Stimulated activated CD8-positive, alpha-beta memory T cell treated with anti-CD3 and anti-CD28 coated beads, Interleukin-12 subunit alpha, Interleukin-12 subunit beta, amount 100 ng/mL, for 1 hour (primary cell): ENCODE measurements around the gene CNEP1R1.

Source experiments
- DNase-seq: peaks from one replicate; pipeline ENCODE4 v3.0.0-alpha.2; 2020; ENCODE audit warnings: low read depth

The CNEP1R1 gene

GRCh38 chr16:50017553-50017952, 7.5 kb upstream of the CNEP1R1 start:
- DNase-seq: no peak

DNA sequence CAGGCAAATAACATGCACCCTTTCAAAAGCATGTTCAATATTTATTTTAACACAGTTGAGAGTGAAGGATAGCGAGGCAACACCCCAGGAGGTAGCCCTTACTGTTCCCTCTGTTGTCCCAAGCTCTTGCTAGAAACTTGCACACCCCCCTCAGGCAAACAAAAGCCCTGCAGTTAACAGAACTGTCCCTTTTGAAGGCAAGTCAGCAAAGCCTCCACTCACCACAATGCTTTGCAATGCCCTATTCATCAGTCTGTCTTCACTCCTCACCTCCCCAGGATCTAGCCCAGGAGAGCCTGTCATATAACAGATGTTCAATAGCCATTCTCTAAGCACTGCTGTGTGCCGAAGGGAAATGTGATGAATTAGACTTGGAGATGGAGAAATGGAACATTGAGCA, 3.5 kb upstream of the CNEP1R1 start:
- no peak for DNase-seq

GRCh38 chr16:50023641-50024040, 1.4 kb upstream of the CNEP1R1 start:
- DNase-seq: no peak

DNA sequence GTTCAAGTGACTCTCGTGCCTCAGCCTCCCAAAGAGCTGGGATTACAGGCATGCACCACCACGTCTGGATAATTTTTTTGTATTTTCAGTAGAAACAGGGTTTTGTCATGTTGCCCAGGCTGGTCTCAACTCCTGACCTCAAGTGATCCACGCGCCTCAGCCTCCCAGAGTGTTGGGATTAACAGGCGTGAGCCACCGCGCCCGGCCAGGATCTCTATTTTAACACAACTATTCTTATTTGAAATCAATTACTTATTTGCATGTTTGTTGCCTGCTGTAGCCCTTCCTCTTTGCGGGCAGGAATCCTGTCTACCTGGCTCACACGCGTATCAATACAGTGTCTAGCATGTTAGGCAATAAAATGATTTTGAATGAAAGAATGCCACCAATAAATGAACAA, 818 bp upstream of the CNEP1R1 start:
- DNase-seq: no peak

- DNase-seq: no peak
These were observed 509 bp downstream of the CNEP1R1 start for GRCh38 chr16:50025537-50025931.

DNA sequence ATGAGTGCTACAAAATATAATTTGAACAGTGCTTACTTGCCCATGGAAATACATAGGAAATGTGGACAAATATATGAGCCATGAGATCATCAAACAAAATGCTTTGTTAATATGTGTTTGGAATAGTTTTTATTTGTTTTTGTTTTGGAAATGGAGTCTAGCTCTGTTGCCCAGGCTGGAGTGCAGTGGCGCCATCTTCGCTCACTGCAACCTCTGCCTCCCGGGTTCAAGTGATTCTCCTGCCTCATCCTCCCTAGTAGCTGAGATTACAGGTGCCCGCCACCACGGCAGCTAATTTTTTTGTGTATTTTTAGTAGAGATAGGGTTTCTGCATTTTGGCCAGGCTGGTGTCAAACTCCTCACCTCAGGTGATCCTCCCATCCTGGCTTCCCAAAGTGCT, 2.8 kb downstream of the CNEP1R1 start:
- no peak for DNase-seq

DNA sequence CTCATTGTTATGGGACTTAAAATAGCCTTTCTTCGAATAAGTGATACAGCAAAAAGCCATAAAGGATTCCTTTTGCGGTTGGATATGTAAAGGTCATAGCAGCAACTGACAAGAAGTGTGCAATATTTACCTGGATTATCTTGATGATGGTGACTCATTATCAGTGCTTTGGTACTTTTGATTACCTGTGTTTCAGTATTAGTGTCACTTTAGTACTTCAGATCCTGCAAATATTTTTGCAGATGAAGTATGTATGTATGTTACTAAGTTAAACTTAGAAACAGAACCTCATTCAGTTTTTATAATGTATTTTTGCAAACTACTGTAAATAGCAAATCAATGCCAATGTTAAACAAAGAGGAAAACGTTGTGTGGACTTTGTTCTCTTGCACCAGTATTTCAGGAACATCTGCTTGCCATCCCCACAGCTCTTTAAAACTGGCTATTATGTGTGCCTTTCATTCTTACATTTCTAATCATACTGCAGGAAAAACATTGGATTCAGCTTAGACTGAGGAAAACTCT, 10.5 kb downstream of the CNEP1R1 start:
- DNase-seq: no peak

GRCh38 chr16:50036426-50036825, 11.4 kb downstream of the CNEP1R1 start:
- no peak for DNase-seq

DNA sequence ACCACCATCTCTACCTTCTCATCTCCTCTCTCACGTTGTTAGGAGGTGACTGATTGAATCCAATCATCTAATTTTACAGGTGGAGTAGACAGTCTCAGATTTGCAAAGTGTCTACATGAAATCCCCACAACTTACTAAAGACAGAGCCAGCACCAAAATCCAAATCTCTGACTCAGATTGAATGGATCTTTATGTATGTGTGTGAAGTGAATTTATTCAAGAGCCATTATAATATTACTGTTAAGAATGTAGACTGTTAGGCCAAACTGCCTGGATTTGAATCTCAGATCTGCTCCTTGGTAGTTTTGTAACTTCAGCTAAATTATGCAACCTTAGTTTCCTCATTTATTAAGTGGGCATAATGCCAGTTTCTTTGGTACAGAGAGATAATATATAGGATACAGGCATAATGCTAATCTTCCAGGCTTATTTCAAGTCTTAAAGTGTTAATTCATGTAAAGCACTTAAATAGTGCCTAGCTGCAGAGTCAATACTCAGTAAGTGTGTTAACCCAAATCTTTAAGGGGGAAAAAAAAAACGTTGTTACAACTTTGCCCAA, 12.7 kb downstream of the CNEP1R1 start:
- DNase-seq: no peak

DNA sequence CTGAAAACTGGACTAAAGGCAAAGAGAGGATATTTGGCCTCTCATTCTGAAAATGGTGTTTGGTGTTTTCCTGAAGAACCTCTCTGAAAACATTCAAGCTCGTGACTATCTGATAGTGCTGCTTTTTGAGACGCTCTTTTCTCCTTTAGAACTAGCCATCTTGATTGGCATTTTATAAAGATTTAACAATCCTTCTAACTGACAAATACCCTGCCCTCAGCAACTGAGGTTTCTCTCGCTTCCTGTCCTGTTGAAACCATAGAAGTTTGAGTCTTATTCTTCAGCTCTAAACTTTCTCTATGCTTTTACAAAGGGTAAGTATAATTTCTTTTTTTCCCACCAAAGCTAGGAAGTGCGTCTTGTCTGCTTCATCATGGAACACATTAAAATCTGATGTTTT, 13.3 kb downstream of the CNEP1R1 start:
- no peak for DNase-seq

GRCh38 chr16:50038756-50039529, 13.9 kb downstream of the CNEP1R1 start:
- DNase-seq: no peak

- DNase-seq: no peak
These were observed 15.0 kb downstream of the CNEP1R1 start for GRCh38 chr16:50040018-50040417.

DNA sequence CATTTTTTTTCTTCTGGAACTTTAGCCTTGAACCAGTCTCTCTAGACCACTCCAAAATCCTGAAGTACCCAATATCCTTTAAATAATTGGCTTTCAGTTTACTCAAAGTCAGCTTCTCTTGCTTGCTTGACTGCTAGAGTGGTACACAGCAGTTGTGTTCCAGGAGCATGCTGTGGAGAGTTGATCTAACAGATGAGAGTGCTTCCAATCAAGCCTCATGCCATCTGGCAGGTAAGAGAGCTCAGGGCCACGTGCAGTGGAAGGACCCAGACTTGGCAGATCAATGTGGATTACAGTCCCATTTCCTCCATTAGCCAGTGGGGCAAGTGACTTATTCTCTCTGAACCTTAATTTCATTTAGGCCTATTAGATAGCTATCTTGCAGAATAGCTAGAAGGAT, 15.7 kb downstream of the CNEP1R1 start:
- no peak for DNase-seq

DNA sequence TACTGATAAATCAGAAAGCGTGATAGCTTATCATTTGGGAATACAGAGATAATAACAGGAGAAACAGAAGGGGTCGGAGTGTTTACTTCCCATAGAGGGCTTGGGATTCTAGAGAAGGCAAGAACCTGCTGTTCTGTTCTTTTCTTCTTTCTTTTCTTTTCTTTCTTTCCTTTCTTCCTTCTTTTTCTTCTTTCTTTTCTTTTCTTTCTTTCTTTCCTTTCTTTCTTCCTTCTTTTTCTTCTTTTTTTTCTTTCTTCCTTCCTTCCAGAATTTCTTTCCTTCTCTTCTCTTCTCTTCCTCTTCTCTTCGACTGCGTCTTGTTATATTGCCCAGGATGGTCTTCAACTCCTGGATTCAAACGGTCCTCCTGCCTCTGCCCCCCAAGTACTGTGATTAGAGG, 18.3 kb downstream of the CNEP1R1 start:
- no peak for DNase-seq

- DNase-seq: no peak
These were observed 20.4 kb downstream of the CNEP1R1 start for GRCh38 chr16:50045412-50045811.

GRCh38 chr16:50046853-50047252, 21.8 kb downstream of the CNEP1R1 start:
- DNase-seq: no peak

DNA sequence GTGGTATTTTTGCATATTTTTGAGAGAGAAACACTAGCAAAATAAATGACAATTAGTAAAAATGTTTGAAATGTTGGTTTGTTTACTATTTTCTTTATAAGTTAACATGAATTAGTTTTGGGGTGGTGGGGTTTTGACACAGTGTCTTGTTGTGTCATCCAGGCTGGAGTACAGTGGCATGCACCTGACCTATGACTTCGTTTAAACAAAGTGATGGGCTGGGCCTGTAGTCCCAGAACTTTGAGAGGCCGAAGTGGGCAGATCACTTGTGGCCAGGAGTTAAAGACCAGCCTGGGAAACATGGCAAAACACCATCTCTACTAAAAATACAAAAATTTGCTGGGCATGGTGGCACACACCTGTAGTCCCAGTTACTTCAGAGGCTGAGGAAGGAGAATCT, 22.8 kb downstream of the CNEP1R1 start:
- DNase-seq: no peak

- no peak for DNase-seq
These were observed 25.8 kb downstream of the CNEP1R1 start for GRCh38 chr16:50050802-50051201.

GRCh38 chr16:50056226-50056625, 31.2 kb downstream of the CNEP1R1 start:
- DNase-seq: no peak

DNA sequence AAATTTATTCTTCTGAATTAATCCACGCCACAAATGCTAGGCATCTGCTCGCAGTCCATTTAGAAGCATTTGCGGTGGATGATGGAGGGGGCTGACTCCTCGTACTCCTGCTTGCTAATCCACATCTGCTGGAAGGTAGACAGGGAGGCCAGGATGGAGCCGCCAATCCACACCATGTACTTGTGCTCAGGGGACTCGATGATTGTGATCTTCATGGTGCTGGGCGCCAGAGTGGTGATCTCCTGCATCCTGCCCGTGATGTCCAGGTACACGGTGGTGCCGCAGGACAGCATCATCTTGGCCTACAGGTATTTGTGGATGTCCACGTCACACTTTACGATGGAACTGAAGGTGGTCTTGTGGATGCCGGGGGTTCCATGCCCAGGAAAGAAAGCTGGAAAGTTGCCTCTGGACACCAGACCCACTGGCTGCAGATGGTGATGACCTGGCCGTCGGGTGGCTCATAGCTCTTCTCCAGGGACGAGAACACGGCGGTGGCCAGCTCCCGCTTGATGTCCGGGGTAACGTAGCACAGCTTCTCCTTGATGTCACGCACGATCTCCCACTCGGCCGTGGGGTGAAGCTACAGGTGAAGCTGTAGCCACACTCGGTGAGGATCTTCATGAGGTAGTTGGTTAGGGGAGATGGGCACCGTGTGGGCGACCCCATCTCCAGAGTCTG, 33.2 kb downstream of the CNEP1R1 start:
- DNase-seq: no peak

DNA sequence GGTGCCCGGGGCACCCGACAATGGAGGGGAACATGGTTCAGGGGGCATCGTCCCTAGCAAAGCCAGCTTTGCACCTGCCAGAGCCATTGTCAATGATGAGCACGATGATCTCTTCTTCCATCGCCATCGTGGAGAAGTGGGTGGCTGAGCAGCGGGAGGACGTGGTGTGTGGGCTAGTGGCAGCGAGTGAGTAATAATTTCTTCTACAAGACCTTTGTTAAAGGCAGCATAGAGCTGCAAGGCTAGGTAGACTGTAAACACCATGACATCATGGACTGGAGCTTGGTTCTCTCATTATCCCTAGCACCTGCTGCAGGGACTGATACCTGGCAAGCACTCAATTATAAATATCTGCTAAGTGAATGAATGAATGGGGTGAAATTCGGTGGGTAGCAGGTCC, 34.1 kb downstream of the CNEP1R1 start:
- no peak for DNase-seq

- no peak for DNase-seq
These were observed 34.6 kb downstream of the CNEP1R1 start for GRCh38 chr16:50059669-50060068.

- DNase-seq: no peak
These were observed 36.3 kb downstream of the CNEP1R1 start for GRCh38 chr16:50061326-50061725.
